ENCODE measurements around the gene PITPNM3. TPM values are rescaled to one million over a fixed set of nuclear protein-coding genes. Genes with fewer than 3 reads are reported as not detected.

PITPNM3 gene
- total RNA-seq, 1 donor from 2014 or later: 8.6 TPM

- intact Hi-C loops (cut with DNase I): no loop called here
- H3K4me3 ChIP-seq: no peak overlapping the region
Measured at GRCh38 chr17:6435968-6436367, 120.4 kb downstream of the PITPNM3 start.

DNA sequence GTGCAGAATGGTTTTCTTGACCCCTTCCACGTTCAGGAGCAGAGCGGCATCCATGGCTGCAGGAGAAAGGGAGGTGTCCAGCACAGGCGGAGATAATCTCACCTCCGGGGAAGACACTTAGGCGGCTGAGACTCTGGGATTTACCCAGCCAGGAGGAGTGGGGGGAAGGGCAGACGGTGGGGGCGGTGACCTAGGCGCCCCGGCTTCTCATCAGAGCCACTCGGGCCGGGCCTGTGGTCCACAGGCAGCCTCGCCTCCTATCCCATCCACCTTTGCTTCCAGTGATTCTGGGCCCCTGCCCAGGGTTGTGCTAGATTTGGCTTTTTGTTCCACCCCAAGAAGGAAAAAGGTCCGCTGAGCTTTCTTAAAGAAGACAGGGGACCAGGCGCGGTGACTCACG lies 121.3 kb downstream of the PITPNM3 start, which contains the start of gene AIPL1:
TSS of gene AIPL1 (minus strand) at position 71 of the 400 bp plus-strand sequence. CDS start at position 54, 17 bp downstream.
- no peaks in the 10 kb centered on the region for H3K27me3 ChIP-seq
- intact Hi-C loops (cut with DNase I): no loop called here

More at GRCh38 chr17:6435968-6436367, 120.4 kb downstream of the PITPNM3 start:
- no peaks in the 10 kb centered on the region for H3K4me1 ChIP-seq
- no peak overlapping the region for H3K27ac ChIP-seq
- no peaks in the 10 kb centered on the region for H3K9me3 ChIP-seq
- H3K27me3 ChIP-seq: no peaks in the 10 kb centered on the region
- no peaks in the 10 kb centered on the region for H3K36me3 ChIP-seq
- no peak for DNase-seq (ENCODE audit: extremely low spot score in 2 of 2)
- TF ChIP-seq, protein P1, sequence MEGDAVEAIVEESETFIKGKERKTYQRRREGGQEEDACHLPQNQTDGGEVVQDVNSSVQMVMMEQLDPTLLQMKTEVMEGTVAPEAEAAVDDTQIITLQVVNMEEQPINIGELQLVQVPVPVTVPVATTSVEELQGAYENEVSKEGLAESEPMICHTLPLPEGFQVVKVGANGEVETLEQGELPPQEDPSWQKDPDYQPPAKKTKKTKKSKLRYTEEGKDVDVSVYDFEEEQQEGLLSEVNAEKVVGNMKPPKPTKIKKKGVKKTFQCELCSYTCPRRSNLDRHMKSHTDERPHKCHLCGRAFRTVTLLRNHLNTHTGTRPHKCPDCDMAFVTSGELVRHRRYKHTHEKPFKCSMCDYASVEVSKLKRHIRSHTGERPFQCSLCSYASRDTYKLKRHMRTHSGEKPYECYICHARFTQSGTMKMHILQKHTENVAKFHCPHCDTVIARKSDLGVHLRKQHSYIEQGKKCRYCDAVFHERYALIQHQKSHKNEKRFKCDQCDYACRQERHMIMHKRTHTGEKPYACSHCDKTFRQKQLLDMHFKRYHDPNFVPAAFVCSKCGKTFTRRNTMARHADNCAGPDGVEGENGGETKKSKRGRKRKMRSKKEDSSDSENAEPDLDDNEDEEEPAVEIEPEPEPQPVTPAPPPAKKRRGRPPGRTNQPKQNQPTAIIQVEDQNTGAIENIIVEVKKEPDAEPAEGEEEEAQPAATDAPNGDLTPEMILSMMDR (IDR thresholded peaks at IDR 0.05): peak in 2 of 3 experiments; percentile 57 to 61
- no peak for TF ChIP-seq POLR2A (IDR thresholded peaks at IDR 0.05)

DNA sequence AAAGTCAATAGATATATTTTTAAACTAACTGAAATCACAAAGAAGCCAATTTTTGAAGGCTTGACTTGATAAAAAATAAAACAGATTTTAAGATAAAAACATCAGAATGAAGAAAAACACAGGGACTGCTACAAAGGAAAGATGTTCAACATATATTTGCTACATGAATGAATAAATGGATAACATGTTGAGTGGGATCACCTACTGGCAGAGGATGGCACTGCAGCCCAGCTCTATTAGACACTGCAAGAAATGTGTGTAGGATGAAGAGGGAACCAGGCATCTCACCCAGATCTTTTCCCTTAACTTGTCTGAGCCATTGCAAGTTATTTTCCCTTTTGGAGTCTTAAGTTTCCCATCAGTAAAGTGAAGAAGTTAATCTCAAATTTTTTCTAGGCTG lies 125.6 kb downstream of the PITPNM3 start:
- H3K27me3 ChIP-seq: no peaks in the 10 kb centered on the region
- DNase-seq (ENCODE audit: extremely low spot score in 2 of 2): no peak
- H3K27ac ChIP-seq: no peak overlapping the region
- no peak for TF ChIP-seq POLR2AphosphoS5 (IDR thresholded peaks at IDR 0.05; ENCODE audit: insufficient read depth in 1 of 2, low read depth in 1 of 2)
- TF ChIP-seq, protein P1 (IDR thresholded peaks at IDR 0.05): no peak
- TF ChIP-seq POLR2A (IDR thresholded peaks at IDR 0.05): no peak
- no peak overlapping the region for H3K4me3 ChIP-seq
- no peaks in the 10 kb centered on the region for H3K9me3 ChIP-seq
- H3K36me3 ChIP-seq: no peaks in the 10 kb centered on the region
- intact Hi-C loops (cut with DNase I): no loop called here
- no peaks in the 10 kb centered on the region for H3K4me1 ChIP-seq

More for the DNA sequence above, 121.3 kb downstream of the PITPNM3 start, which contains the start of gene AIPL1:
- no peaks in the 10 kb centered on the region for H3K9me3 ChIP-seq
- no peak within 1 kb of the TSS for H3K27ac ChIP-seq
- H3K36me3 ChIP-seq: no peaks in the 10 kb centered on the region
- DNase-seq (ENCODE audit: extremely low spot score in 2 of 2): no peak
- TF ChIP-seq POLR2A (IDR thresholded peaks at IDR 0.05) (no peak), POLR2AphosphoS5 (IDR thresholded peaks at IDR 0.05; ENCODE audit: insufficient read depth in 1 of 2, low read depth in 1 of 2) (no peak)
- TF ChIP-seq, protein P1 (IDR thresholded peaks at IDR 0.05): no peak
- no peak within 1 kb of the TSS for H3K4me3 ChIP-seq
- no peaks in the 10 kb centered on the region for H3K4me1 ChIP-seq

GRCh38 chr17:6429266-6429665 lies 127.1 kb downstream of the PITPNM3 start:
- no peaks in the 10 kb centered on the region for H3K36me3 ChIP-seq
- intact Hi-C loops (cut with DNase I): loop anchor here (5.0 kb wide), 1 partner anchor 842 kb away; no protein-coding TSS in a partner anchor
- no peak for TF ChIP-seq POLR2A (IDR thresholded peaks at IDR 0.05)
- TF ChIP-seq POLR2AphosphoS5 (IDR thresholded peaks at IDR 0.05; ENCODE audit: insufficient read depth in 1 of 2, low read depth in 1 of 2): no peak
- TF ChIP-seq, protein P1 (IDR thresholded peaks at IDR 0.05): no peak

GRCh38 chr17:6428207-6428965 lies 128.0 kb downstream of the PITPNM3 start:
- Histone ChIP-seq H3K27me3 (no peaks in the 10 kb centered on the region), H3K4me3 (no peak overlapping the region), H3K9me3 (no peaks in the 10 kb centered on the region), H3K27ac (no peak overlapping the region), H3K36me3 (no peaks in the 10 kb centered on the region), H3K4me1 (no peaks in the 10 kb centered on the region)
- no peak for TF ChIP-seq POLR2A (IDR thresholded peaks at IDR 0.05)
- TF ChIP-seq POLR2AphosphoS5 (IDR thresholded peaks at IDR 0.05; ENCODE audit: insufficient read depth in 1 of 2, low read depth in 1 of 2): no peak
- TF ChIP-seq, protein P1 (IDR thresholded peaks at IDR 0.05): no peak
- intact Hi-C loops (cut with DNase I): loop anchor here (5.0 kb wide), 1 partner anchor 841 kb away; no protein-coding TSS in a partner anchor
- DNase-seq (ENCODE audit: extremely low spot score in 2 of 2): no peak

More at GRCh38 chr17:6429266-6429665, 127.1 kb downstream of the PITPNM3 start:
- no peak overlapping the region for H3K4me3 ChIP-seq
- no peaks in the 10 kb centered on the region for H3K27me3 ChIP-seq
- no peak overlapping the region for H3K27ac ChIP-seq
- no peaks in the 10 kb centered on the region for H3K4me1 ChIP-seq
- no peaks in the 10 kb centered on the region for H3K9me3 ChIP-seq
- DNase-seq (ENCODE audit: extremely low spot score in 2 of 2): no peak
